ENCODE results near the gene MAPK4. TPM values are rescaled to one million over a fixed set of nuclear protein-coding genes. Genes with fewer than 3 reads are reported as not detected.

MAPK4 gene
- total and polyA plus RNA-seq, 12 donors, result 7.5 to 86.9 (median 37.1) TPM

GRCh38 chr18:50628533-50628905 lies 68.6 kb downstream of the MAPK4 start:
- intact Hi-C loops (cut with DNase I), result no loop called here
- Histone ChIP-seq H3K27ac (peak overlapping the region in 4 of 10 donors; percentile 10 to 44 (median 32)), H3K4me1 (peaks cover 0 to 31% (median 9%) of the 10 kb centered on the region in 9 donors)

GRCh38 chr18:50629148-50629631 lies 69.3 kb downstream of the MAPK4 start:
- Histone ChIP-seq H3K27ac (peak overlapping the region in 2 of 10 donors; percentile 41 to 44), H3K4me3 (no peak overlapping the region), H3K9me3 (no peaks in the 10 kb centered on the region), H3K36me3 (no peaks in the 10 kb centered on the region), H3K4me1 (peaks cover 0 to 31% (median 9%) of the 10 kb centered on the region in 9 donors), H3K27me3 (no peaks in the 10 kb centered on the region)
- no peak for DNase-seq
- no peak for ATAC-seq
- 75 to 84% methylated on average over 5 of the region's 5 CpGs for WGBS, 2 donors
- TF ChIP-seq CTCF (IDR thresholded peaks at IDR 0.05), result no peak
- intact Hi-C loops (cut with DNase I), result no loop called here

More at GRCh38 chr18:50628533-50628905, 68.6 kb downstream of the MAPK4 start:
- H3K9me3 ChIP-seq, result no peaks in the 10 kb centered on the region
- no peaks in the 10 kb centered on the region for H3K27me3 ChIP-seq
- ATAC-seq (no peak), DNase-seq (no peak)
- H3K36me3 ChIP-seq, result no peaks in the 10 kb centered on the region
- no peak for TF ChIP-seq CTCF (IDR thresholded peaks at IDR 0.05)
- no peak overlapping the region for H3K4me3 ChIP-seq
- WGBS, 2 donors, result 43 to 58% methylated on average over 2 of the region's 2 CpGs

- Histone ChIP-seq H3K36me3 (no peaks in the 10 kb centered on the region), H3K27me3 (no peaks in the 10 kb centered on the region), H3K27ac (peak overlapping the region in 1 of 10 donors; percentile 33), H3K4me3 (no peak overlapping the region), H3K9me3 (no peaks in the 10 kb centered on the region), H3K4me1 (peaks cover 0 to 31% (median 9%) of the 10 kb centered on the region in 9 donors)
- DNase-seq, result no peak
- TF ChIP-seq CTCF (IDR thresholded peaks at IDR 0.05), result no peak
- peak in 4 of 8 donors; percentile 42 to 65 (median 54) for ATAC-seq
- intact Hi-C loops (cut with DNase I), result no loop called here
- WGBS, 2 donors, result 63 to 65% methylated on average over 8 of the region's 8 CpGs
Observed at GRCh38 chr18:50630895-50631294, 71.0 kb downstream of the MAPK4 start.

- TF ChIP-seq CTCF (IDR thresholded peaks at IDR 0.05), result no peak
- intact Hi-C loops (cut with DNase I), result no loop called here
- no peak for ATAC-seq
- Histone ChIP-seq H3K4me1 (peaks cover 0 to 43% (median 9%) of the 10 kb centered on the region in 9 donors), H3K4me3 (no peak overlapping the region), H3K27me3 (no peaks in the 10 kb centered on the region), H3K36me3 (no peaks in the 10 kb centered on the region), H3K9me3 (no peaks in the 10 kb centered on the region), H3K27ac (no peak overlapping the region)
- 78% methylated on average over 8 of the region's 8 CpGs for WGBS, 2 donors
- DNase-seq, result no peak
Observed at GRCh38 chr18:50632895-50633515, 73.1 kb downstream of the MAPK4 start.
